HepG2 (cell line): ENCODE results near the gene ANGPTL7. TPM values are rescaled to one million over a fixed set of nuclear protein-coding genes. Genes with fewer than 3 reads are reported as not detected.

ENCODE experiments used
- ATAC-seq: fragments of 200-7000 bp; cut with Tn5 transposase; 3 replicates; pipeline ENCODE4 v1.9.1; 2020; ENCODE audit warnings: mild to moderate bottlenecking, moderate library complexity
- BruUV-seq: library from RNA; stranded (reverse); fragments of 400-500 nt; replicated peaks from 2 replicates; lab custom pipeline; 2021; lab: Mats Ljungman, UMichigan
- CTCF ChIA-PET: fragments of 300-600 bp; formaldehyde crosslinking; extraction: SDS; loops from one replicate; lab custom pipeline; 2021; ENCODE audit warnings: low total read pairs, inconsistent platforms, low intra/inter-chr PET ratio; lab: Yijun Ruan, JAX
- POLR2A ChIA-PET: fragments of 350-600 bp; sonication (Branson Sonifier 250); formaldehyde crosslinking; loops from one replicate; lab custom pipeline; 2020; ENCODE audit warnings: antibody characterized with exemption, inconsistent platforms; lab: Yijun Ruan, JAX
- DNase-seq: peaks from one replicate; pipeline ENCODE4 v3.0.0-alpha.2; 2015; ENCODE audit warnings: low spot score
- FAIRE-seq: peaks from 3 replicates; lab custom pipeline; 2011; peaks lifted over from hg19 to GRCh38; lab: Jason Lieb, UNC
- H2AFZ ChIP-seq: one replicate; pipeline ENCODE4 v1.6.1; 2011; ENCODE audit warnings: low read length, inconsistent platforms
- H3K27ac ChIP-seq: fragments of 300-600 bp; 3 replicates; pipeline ENCODE4 v1.8.0; 2011; ENCODE audit warnings: mixed run types, mild to moderate bottlenecking, mixed read lengths, low read length, inconsistent platforms; ENCODE audit not compliant: insufficient read depth; ENCODE audit errors: extremely low read length
- H3K27me3 ChIP-seq, 2 experiments: fragments of 200-600 bp in 1 of 2; 2 replicates in 1 of 2; 3 replicates in 1 of 2; pipeline versions ENCODE4 v1.6.0 to v1.8.0; 2011; ENCODE audit warnings: low read length in 2 of 2, mild to moderate bottlenecking in 2 of 2, moderate library complexity in 2 of 2, inconsistent platforms in 1 of 2; ENCODE audit not compliant: insufficient read depth in 2 of 2, control insufficient read depth in 1 of 2
- H3K36me3 ChIP-seq, 2 experiments: fragments of 200-600 bp in 1 of 2; replicated peaks in 1 of 2; 2 replicates in 1 of 2; 3 replicates in 1 of 2; pipeline versions ENCODE4 v1.5.1 to v1.8.0; 2011; ENCODE audit warnings: low read length in 2 of 2, inconsistent platforms in 1 of 2; ENCODE audit not compliant: insufficient read depth in 2 of 2, control insufficient read depth in 1 of 2
- H3K4me1 ChIP-seq: 2 replicates; pipeline ENCODE4 v1.5.1; 2012; ENCODE audit warnings: low read length, inconsistent platforms; ENCODE audit not compliant: insufficient read depth
- H3K4me2 ChIP-seq: 2 replicates; pipeline ENCODE4 v1.6.0; 2011; ENCODE audit warnings: low read depth, low read length, inconsistent platforms
- H3K4me3 ChIP-seq, 3 experiments: fragments of 200-600 bp in 1 of 3; sonication (generic), shearing (Covaris generic) in 1 of 3; replicated peaks in 1 of 3; 2 replicates each; pipeline ENCODE4 v1.5.1; 2011 to 2016; ENCODE audit warnings: low read length in 3 of 3, inconsistent platforms in 2 of 3, low read depth in 2 of 3, mild to moderate bottlenecking in 2 of 3, control low read depth in 1 of 3, mixed read lengths in 1 of 3; ENCODE audit not compliant: insufficient read depth in 1 of 3
- H3K79me2 ChIP-seq: one replicate; pipeline ENCODE4 v1.6.1; 2011; ENCODE audit warnings: low read length, inconsistent platforms; ENCODE audit not compliant: insufficient read depth
- H3K9ac ChIP-seq: 2 replicates; pipeline ENCODE4 v1.6.0; 2011; ENCODE audit warnings: mild to moderate bottlenecking, low read depth, low read length, inconsistent platforms; ENCODE audit not compliant: insufficient read depth
- H3K9me3 ChIP-seq: 2 replicates; pipeline ENCODE4 v1.5.1; 2012; ENCODE audit warnings: mild to moderate bottlenecking, low read length
- H4K20me1 ChIP-seq: 2 replicates; pipeline ENCODE4 v1.6.0; 2011; ENCODE audit warnings: inconsistent platforms, mild to moderate bottlenecking, low read length, moderate library complexity; ENCODE audit not compliant: insufficient read depth
- CHD2 ChIP-seq: IDR thresholded peaks from 2 replicates; pipeline ENCODE4 v1.6.1; 2011; ENCODE audit warnings: low read depth, low read length, improper control_type of control experiment
- CHD4 ChIP-seq: fragments of 200-600 bp; sonication (generic); IDR thresholded peaks from 2 replicates; pipeline ENCODE4 v1.7.0; 2017; ENCODE audit warnings: mild to moderate bottlenecking, low read length, borderline replicate concordance
- FLYWCH1 ChIP-seq: sonication (generic); formaldehyde crosslinking; IDR thresholded peaks from 2 replicates; pipeline ENCODE4 v1.8.1; 2023; ENCODE audit warnings: mild to moderate bottlenecking, missing genetic modification reagents
- GFI1 ChIP-seq: sonication (generic); formaldehyde crosslinking; IDR thresholded peaks from 2 replicates; pipeline ENCODE4 v1.5.0; 2020; ENCODE audit warnings: missing genetic modification reagents, mild to moderate bottlenecking, borderline replicate concordance
- HMG20B ChIP-seq: conservative IDR thresholded peaks from 2 replicates; pipeline ENCODE4 v1.6.1; 2016; ENCODE audit warnings: missing genetic modification reagents, missing compliant biosample characterization
- IRF2 ChIP-seq: IDR thresholded peaks from 2 replicates; pipeline ENCODE4 v1.6.1; 2018; ENCODE audit warnings: missing genetic modification reagents, missing compliant biosample characterization
- KLF9 ChIP-seq: IDR thresholded peaks from 2 replicates; pipeline ENCODE4 v1.6.1; 2016; ENCODE audit warnings: low read depth
- MAFG ChIP-seq: sonication (generic); formaldehyde crosslinking; IDR thresholded peaks from 2 replicates; pipeline ENCODE4 v1.5.1; 2020; ENCODE audit warnings: mild to moderate bottlenecking, missing genetic modification reagents
- MTA3 ChIP-seq: sonication (generic); formaldehyde crosslinking; IDR thresholded peaks from 2 replicates; pipeline ENCODE4 v1.4.0; 2020; ENCODE audit warnings: missing genetic modification reagents
- SALL1 ChIP-seq: sonication (generic); formaldehyde crosslinking; IDR thresholded peaks from 2 replicates; pipeline ENCODE4 v1.8.0; 2022; ENCODE audit warnings: mild to moderate bottlenecking, missing genetic modification reagents
- YEATS2 ChIP-seq: sonication (generic); formaldehyde crosslinking; IDR thresholded peaks from 2 replicates; pipeline ENCODE4 v1.4.0; 2020; ENCODE audit warnings: missing genetic modification reagents, borderline replicate concordance
- ZFAT ChIP-seq: sonication (generic); formaldehyde crosslinking; conservative IDR thresholded peaks from 2 replicates; pipeline ENCODE4 v1.8.1; 2023; ENCODE audit warnings: missing genetic modification reagents, inconsistent platforms
- ZNF296 ChIP-seq: sonication (generic); formaldehyde crosslinking; conservative IDR thresholded peaks from 2 replicates; pipeline ENCODE4 v1.5.0; 2020; ENCODE audit warnings: mild to moderate bottlenecking, missing genetic modification reagents
- ZNF552 ChIP-seq: sonication (generic); formaldehyde crosslinking; IDR thresholded peaks from 2 replicates; pipeline ENCODE4 v1.9.0; 2022; ENCODE audit warnings: missing genetic modification reagents, mild to moderate bottlenecking, borderline replicate concordance
- ZNF709 ChIP-seq: sonication (generic); formaldehyde crosslinking; IDR thresholded peaks from 2 replicates; pipeline ENCODE4 v1.5.0; 2020; ENCODE audit warnings: mild to moderate bottlenecking, missing genetic modification reagents
- ZNF839 ChIP-seq: sonication (generic); formaldehyde crosslinking; IDR thresholded peaks from 2 replicates; pipeline ENCODE4 v1.4.0; 2020; ENCODE audit warnings: missing genetic modification reagents, mild to moderate bottlenecking, borderline replicate concordance
- ZSCAN31 ChIP-seq: sonication (generic); formaldehyde crosslinking; IDR thresholded peaks from 2 replicates; pipeline ENCODE4 v1.5.0; 2020; ENCODE audit warnings: low read depth, mild to moderate bottlenecking, missing genetic modification reagents
- WGBS: methylation state at CpG from one replicate; pipeline ENCODE4 v1.1.6; 2017; ENCODE audit warnings: low lambda C conversion rate; 5-methylcytosine and 5-hydroxymethylcytosine counted together
- in situ Hi-C: cut with HindIII; loops from 2 replicates; pipeline ENCODE4 v1.10.0; 2017; ENCODE audit warnings: low pct_unique_long_range_greater_than_20kb; ENCODE audit not compliant: extremely low pct_ligation_motif_present
- intact Hi-C: fragments of 100-400 bp; cut with micrococcal nuclease; formaldehyde crosslinking; loops from one replicate; pipeline ENCODE4 v1.10.0; 2022; ENCODE audit not compliant: unreplicated experiment
- polyA plus RNA-seq, 8 experiments: library from polyadenylated mRNA; depleted of rRNA in 3 of 8; stranded (reverse) in 7 of 8; unstranded in 1 of 8; fragments of >200 nt; fragmentation: Illumina TruSeq in 4 of 8; extraction: Trizol in 4 of 8; gene quantifications; 2 replicates each; pipeline versions ENCODE4 v1.2.1 to v1.2.3, GENCODE V29; 2011 to 2016; ENCODE audit warnings: low read depth in 4 of 8, missing spikeins in 1 of 8, mixed read lengths in 1 of 8; ENCODE audit not compliant: insufficient read depth in 1 of 8
- total RNA-seq, 5 experiments: library from RNA; depleted of rRNA; stranded (reverse); fragments of >200 nt; fragmentation: Illumina TruSeq; extraction: Trizol; gene quantifications; 2 replicates each; pipeline ENCODE4 v1.2.3, GENCODE V29; 2016; ENCODE audit warnings: low read depth in 1 of 5
- TF ChIP-seq, protein P1 (sequence below): sonication (generic); formaldehyde crosslinking; IDR thresholded peaks from 2 replicates; pipeline ENCODE4 v1.4.0; 2020; ENCODE audit warnings: missing genetic modification reagents, borderline replicate concordance
- TF ChIP-seq, protein P2 (sequence below): sonication (generic); formaldehyde crosslinking; IDR thresholded peaks from 2 replicates; pipeline ENCODE4 v1.5.0; 2020; ENCODE audit warnings: missing genetic modification reagents
- TF ChIP-seq, protein P3 (sequence below): IDR thresholded peaks from 2 replicates; pipeline ENCODE4 v1.6.1; 2016; ENCODE audit warnings: missing genetic modification reagents, missing compliant biosample characterization

ANGPTL7 gene
- total and polyA plus RNA-seq, 2 of the 13 experiments (the other 11 are each of a cell fraction or from before 2014, with no cell fraction given) = not detected

DNA sequence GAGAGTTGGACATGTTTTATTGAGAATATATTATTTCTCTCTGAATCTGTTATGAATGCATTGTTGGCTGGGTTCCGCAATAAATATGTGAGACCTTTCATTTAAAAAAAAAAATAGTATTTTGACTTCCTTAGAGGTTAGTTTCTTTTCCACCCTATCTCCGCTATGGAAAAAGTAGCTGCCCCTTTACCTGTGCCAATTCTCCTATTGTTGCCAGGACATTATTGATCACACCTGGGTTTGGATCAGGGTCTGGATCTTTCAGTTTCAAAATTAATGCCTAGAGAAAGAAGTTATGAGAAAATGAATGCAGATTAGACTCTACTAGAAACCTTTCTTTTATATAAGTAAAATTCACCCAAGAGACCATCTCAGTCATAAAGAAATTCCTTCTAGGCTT, 44.1 kb downstream of the ANGPTL7 start:
- no peak for ATAC-seq
- no peak for DNase-seq
- TF ChIP-seq, protein P1, sequence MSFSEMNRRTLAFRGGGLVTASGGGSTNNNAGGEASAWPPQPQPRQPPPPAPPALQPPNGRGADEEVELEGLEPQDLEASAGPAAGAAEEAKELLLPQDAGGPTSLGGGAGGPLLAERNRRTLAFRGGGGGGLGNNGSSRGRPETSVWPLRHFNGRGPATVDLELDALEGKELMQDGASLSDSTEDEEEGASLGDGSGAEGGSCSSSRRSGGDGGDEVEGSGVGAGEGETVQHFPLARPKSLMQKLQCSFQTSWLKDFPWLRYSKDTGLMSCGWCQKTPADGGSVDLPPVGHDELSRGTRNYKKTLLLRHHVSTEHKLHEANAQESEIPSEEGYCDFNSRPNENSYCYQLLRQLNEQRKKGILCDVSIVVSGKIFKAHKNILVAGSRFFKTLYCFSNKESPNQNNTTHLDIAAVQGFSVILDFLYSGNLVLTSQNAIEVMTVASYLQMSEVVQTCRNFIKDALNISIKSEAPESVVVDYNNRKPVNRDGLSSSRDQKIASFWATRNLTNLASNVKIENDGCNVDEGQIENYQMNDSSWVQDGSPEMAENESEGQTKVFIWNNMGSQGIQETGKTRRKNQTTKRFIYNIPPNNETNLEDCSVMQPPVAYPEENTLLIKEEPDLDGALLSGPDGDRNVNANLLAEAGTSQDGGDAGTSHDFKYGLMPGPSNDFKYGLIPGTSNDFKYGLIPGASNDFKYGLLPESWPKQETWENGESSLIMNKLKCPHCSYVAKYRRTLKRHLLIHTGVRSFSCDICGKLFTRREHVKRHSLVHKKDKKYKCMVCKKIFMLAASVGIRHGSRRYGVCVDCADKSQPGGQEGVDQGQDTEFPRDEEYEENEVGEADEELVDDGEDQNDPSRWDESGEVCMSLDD = no peak
- TF ChIP-seq, protein P2, sequence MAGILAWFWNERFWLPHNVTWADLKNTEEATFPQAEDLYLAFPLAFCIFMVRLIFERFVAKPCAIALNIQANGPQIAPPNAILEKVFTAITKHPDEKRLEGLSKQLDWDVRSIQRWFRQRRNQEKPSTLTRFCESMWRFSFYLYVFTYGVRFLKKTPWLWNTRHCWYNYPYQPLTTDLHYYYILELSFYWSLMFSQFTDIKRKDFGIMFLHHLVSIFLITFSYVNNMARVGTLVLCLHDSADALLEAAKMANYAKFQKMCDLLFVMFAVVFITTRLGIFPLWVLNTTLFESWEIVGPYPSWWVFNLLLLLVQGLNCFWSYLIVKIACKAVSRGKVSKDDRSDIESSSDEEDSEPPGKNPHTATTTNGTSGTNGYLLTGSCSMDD = no peak
- TF ChIP-seq FLYWCH1 (CRISPR knock-in tag) (no peak), IRF2 (CRISPR knock-in tag) (no peak), GFI1 (CRISPR knock-in tag) (no peak), YEATS2 (CRISPR knock-in tag) (no peak), HMG20B (CRISPR knock-in tag) (no peak), CHD2 (no peak), KLF9 (CRISPR knock-in tag) (no peak), ZNF552 (CRISPR knock-in tag) (no peak), ZFAT (no peak), SALL1 (no peak), MTA3 (CRISPR knock-in tag) (no peak), ZNF709 (CRISPR knock-in tag) (no peak), ZSCAN31 (CRISPR knock-in tag) (no peak), MAFG (no peak), ZNF296 (CRISPR knock-in tag) (no peak), CHD4 (no peak), ZNF839 (CRISPR knock-in tag) (no peak)
- TF ChIP-seq, protein P3, sequence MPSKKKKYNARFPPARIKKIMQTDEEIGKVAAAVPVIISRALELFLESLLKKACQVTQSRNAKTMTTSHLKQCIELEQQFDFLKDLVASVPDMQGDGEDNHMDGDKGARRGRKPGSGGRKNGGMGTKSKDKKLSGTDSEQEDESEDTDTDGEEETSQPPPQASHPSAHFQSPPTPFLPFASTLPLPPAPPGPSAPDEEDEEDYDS (CRISPR knock-in tag) = no peak
- intact Hi-C loops (no loop called here), in situ Hi-C loops (no loop called here)
- Histone ChIP-seq H3K9ac (no peak overlapping the region), H3K36me3 (peaks cover 32 to 82% of the 10 kb centered on the region in 2 experiments), H3K27me3 (no peaks in the 10 kb centered on the region), H3K4me1 (no peaks in the 10 kb centered on the region), H3K4me2 (no peak overlapping the region), H3K27ac (no peak overlapping the region), H3K9me3 (no peaks in the 10 kb centered on the region), H3K79me2 (no peaks in the 10 kb centered on the region), H2AFZ (no peak overlapping the region), H4K20me1 (no peaks in the 10 kb centered on the region), H3K4me3 (no peak overlapping the region)
- BruUV-seq = no TSS peak
- WGBS = 98% methylated on average over 2 of the region's 2 CpGs
- CTCF ChIA-PET = no interaction called here
- FAIRE-seq = no peak
- POLR2A ChIA-PET = no interaction called here
